GM18526 (cell line): ENCODE data around the gene ATP2B2.

ENCODE experiments used
- POLR2A ChIP-seq: IDR thresholded peaks from 3 replicates; pipeline ENCODE4 v1.6.1; 2011; ENCODE audit not compliant: insufficient read length; ENCODE audit errors: extremely low read depth

ATP2B2 gene

GRCh38 chr3:10492364-10493201 is 12.8 kb downstream of the ATP2B2 start:
- no peak for TF ChIP-seq POLR2A

GRCh38 chr3:10489746-10490483 is 15.5 kb downstream of the ATP2B2 start:
- TF ChIP-seq POLR2A: no peak

- no peak for TF ChIP-seq POLR2A
Measured at GRCh38 chr3:10487988-10488633, 17.3 kb downstream of the ATP2B2 start.

GRCh38 chr3:10485806-10486205 is 19.6 kb downstream of the ATP2B2 start:
- no peak for TF ChIP-seq POLR2A

- no peak for TF ChIP-seq POLR2A
Measured at GRCh38 chr3:10485380-10485779, 20.0 kb downstream of the ATP2B2 start.

- no peak for TF ChIP-seq POLR2A
Measured at GRCh38 chr3:10484709-10485108, 20.7 kb downstream of the ATP2B2 start.

- TF ChIP-seq POLR2A: no peak
Measured at GRCh38 chr3:10483686-10484345, 21.6 kb downstream of the ATP2B2 start.

- TF ChIP-seq POLR2A: no peak
Measured at GRCh38 chr3:10483364-10483675, 22.1 kb downstream of the ATP2B2 start.

GRCh38 chr3:10482631-10483363 is 22.6 kb downstream of the ATP2B2 start:
- TF ChIP-seq POLR2A: no peak

GRCh38 chr3:10480871-10481378 is 24.5 kb downstream of the ATP2B2 start:
- no peak for TF ChIP-seq POLR2A

GRCh38 chr3:10479311-10479710 is 26.1 kb downstream of the ATP2B2 start:
- no peak for TF ChIP-seq POLR2A

GRCh38 chr3:10475983-10476382 is 29.4 kb downstream of the ATP2B2 start:
- no peak for TF ChIP-seq POLR2A

GRCh38 chr3:10474847-10475246 is 30.5 kb downstream of the ATP2B2 start:
- TF ChIP-seq POLR2A: no peak

- no peak for TF ChIP-seq POLR2A
Measured at GRCh38 chr3:10474275-10474646, 31.1 kb downstream of the ATP2B2 start.

- TF ChIP-seq POLR2A: no peak
Measured at GRCh38 chr3:10473581-10474274, 31.7 kb downstream of the ATP2B2 start.
